ENCODE data around the gene FXN. TPM values are rescaled to one million over a fixed set of nuclear protein-coding genes. Genes with fewer than 3 reads are reported as not detected.
A peak's percentile ranks its signal among the peaks of the same experiment; 100 is the strongest.
"Not testable (repeated sequence)": the region's sequence is repeated elsewhere in the genome, so short reads cannot be mapped to it uniquely, and the experiment has no call there.

The FXN gene
- polyA plus RNA-seq, 2 donors: 3.3 to 10.9 TPM

GRCh38 chr9:69089082-69089481, 53.5 kb downstream of the FXN start:
- H3K4me1 ChIP-seq (ENCODE audit: control insufficient read depth in 2 of 2, insufficient read depth in 2 of 2, low read length in 1 of 2): no peaks in the 10 kb centered on the region
- no peaks in the 10 kb centered on the region for H3K36me3 ChIP-seq (ENCODE audit: control insufficient read depth in 2 of 2, insufficient read depth in 2 of 2, low read length in 1 of 2)
- H3K27ac ChIP-seq (ENCODE audit: low read depth in 2 of 2, low read length in 1 of 2): no peak overlapping the region
- H3K27me3 ChIP-seq (ENCODE audit: control insufficient read depth in 1 of 2, insufficient read depth in 2 of 2, low read length in 2 of 2): no peaks in the 10 kb centered on the region
- no peaks in the 10 kb centered on the region for H3K9me3 ChIP-seq (ENCODE audit: control insufficient read depth in 2 of 2, insufficient read depth in 1 of 2, low read depth in 1 of 2, low read length in 1 of 2)
- WGBS, 2 donors: 87 to 89% methylated on average over 5 of the region's 5 CpGs
- H3K4me3 ChIP-seq (ENCODE audit: low read depth in 1 of 2, low read length in 2 of 2): no peak overlapping the region

- no peak overlapping the region for H3K27ac ChIP-seq (ENCODE audit: low read depth in 2 of 2, low read length in 1 of 2)
- 80 to 88% methylated on average over 9 of the region's 9 CpGs for WGBS, 2 donors
- no peaks in the 10 kb centered on the region for H3K4me1 ChIP-seq (ENCODE audit: control insufficient read depth in 2 of 2, insufficient read depth in 2 of 2, low read length in 1 of 2)
Measured at GRCh38 chr9:69089491-69089890, 53.9 kb downstream of the FXN start.

DNA sequence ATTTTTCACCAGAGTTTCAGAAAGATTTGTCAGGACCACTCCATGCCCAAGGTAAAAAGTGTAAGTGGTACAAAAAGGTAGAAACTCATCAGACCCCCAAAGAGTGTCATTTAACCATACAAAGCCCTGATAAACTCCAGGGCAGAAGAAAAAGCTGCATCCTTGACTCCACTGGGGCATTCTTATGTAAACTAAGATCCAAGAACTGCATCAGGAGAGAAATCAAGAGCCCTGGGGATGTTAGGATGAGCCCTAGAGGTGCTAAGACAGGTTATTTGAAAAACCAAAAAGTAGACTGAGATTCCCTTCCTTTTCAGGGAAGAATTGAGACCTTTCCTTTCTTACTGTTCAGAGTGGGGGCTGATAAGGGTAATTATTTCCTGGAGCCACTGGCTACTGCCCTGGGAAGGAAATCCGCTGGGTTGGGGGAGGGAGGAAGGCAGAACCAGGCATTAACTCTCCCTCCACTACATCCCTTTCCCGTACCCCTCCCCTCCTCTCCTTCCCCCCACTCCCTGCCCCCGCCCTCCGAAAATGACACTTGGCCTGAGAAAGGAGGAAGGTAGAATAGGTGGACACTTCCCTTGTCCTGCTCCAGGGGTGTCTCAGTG, 54.7 kb downstream of the FXN start:
- Histone ChIP-seq H3K27me3 (ENCODE audit: control insufficient read depth in 1 of 2, insufficient read depth in 2 of 2, low read length in 2 of 2) (no peaks in the 10 kb centered on the region), H3K4me3 (ENCODE audit: low read depth in 1 of 2, low read length in 2 of 2) (no peak overlapping the region), H3K9me3 (ENCODE audit: control insufficient read depth in 2 of 2, insufficient read depth in 1 of 2, low read depth in 1 of 2, low read length in 1 of 2) (no peaks in the 10 kb centered on the region), H3K27ac (ENCODE audit: low read depth in 2 of 2, low read length in 1 of 2) (no peak overlapping the region), H3K36me3 (ENCODE audit: control insufficient read depth in 2 of 2, insufficient read depth in 2 of 2, low read length in 1 of 2) (no peaks in the 10 kb centered on the region), H3K4me1 (ENCODE audit: control insufficient read depth in 2 of 2, insufficient read depth in 2 of 2, low read length in 1 of 2) (no peaks in the 10 kb centered on the region)
- 52 to 60% methylated on average over 3 to 4 of the region's 4 CpGs for WGBS, 2 donors

More at GRCh38 chr9:69089491-69089890, 53.9 kb downstream of the FXN start:
- Histone ChIP-seq H3K4me3 (ENCODE audit: low read depth in 1 of 2, low read length in 2 of 2) (no peak overlapping the region), H3K9me3 (ENCODE audit: control insufficient read depth in 2 of 2, insufficient read depth in 1 of 2, low read depth in 1 of 2, low read length in 1 of 2) (no peaks in the 10 kb centered on the region), H3K36me3 (ENCODE audit: control insufficient read depth in 2 of 2, insufficient read depth in 2 of 2, low read length in 1 of 2) (no peaks in the 10 kb centered on the region), H3K27me3 (ENCODE audit: control insufficient read depth in 1 of 2, insufficient read depth in 2 of 2, low read length in 2 of 2) (no peaks in the 10 kb centered on the region)

DNA sequence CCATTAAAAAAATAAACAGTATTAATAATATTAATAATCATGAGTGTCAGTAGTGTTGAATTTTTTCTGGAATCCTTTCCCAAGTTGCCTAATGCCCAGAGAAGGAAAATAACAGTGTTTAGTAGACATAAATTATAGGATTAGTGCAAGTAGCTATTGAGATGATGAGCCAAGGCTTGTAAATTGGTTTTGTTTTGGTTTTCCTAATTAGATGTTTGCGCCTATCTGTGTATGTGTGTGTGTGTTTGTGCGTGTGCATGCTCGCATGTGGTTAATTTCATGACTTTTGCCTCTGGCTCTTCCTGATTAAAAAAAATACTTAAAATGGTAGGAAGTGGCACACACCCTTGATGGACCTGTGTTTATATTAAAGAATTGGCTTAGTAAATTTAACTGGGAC, 55.4 kb downstream of the FXN start:
- no peaks in the 10 kb centered on the region for H3K4me1 ChIP-seq (ENCODE audit: control insufficient read depth in 2 of 2, insufficient read depth in 2 of 2, low read length in 1 of 2)
- 44 to 61% methylated on average over 3 of the region's 3 CpGs for WGBS, 2 donors

GRCh38 chr9:69093471-69094103, 58.0 kb downstream of the FXN start:
- Histone ChIP-seq H3K27ac (ENCODE audit: low read depth in 2 of 2, low read length in 1 of 2) (no peak overlapping the region), H3K27me3 (ENCODE audit: control insufficient read depth in 1 of 2, insufficient read depth in 2 of 2, low read length in 2 of 2) (no peaks in the 10 kb centered on the region), H3K4me3 (ENCODE audit: low read depth in 1 of 2, low read length in 2 of 2) (no peak overlapping the region), H3K4me1 (ENCODE audit: control insufficient read depth in 2 of 2, insufficient read depth in 2 of 2, low read length in 1 of 2) (no peaks in the 10 kb centered on the region), H3K9me3 (ENCODE audit: control insufficient read depth in 2 of 2, insufficient read depth in 1 of 2, low read depth in 1 of 2, low read length in 1 of 2) (no peaks in the 10 kb centered on the region), H3K36me3 (ENCODE audit: control insufficient read depth in 2 of 2, insufficient read depth in 2 of 2, low read length in 1 of 2) (no peaks in the 10 kb centered on the region)
- WGBS, 2 donors: 64 to 94% methylated on average over 7 of the region's 7 CpGs

More for the DNA sequence above, 55.4 kb downstream of the FXN start:
- H3K9me3 ChIP-seq (ENCODE audit: control insufficient read depth in 2 of 2, insufficient read depth in 1 of 2, low read depth in 1 of 2, low read length in 1 of 2): no peaks in the 10 kb centered on the region
- H3K27me3 ChIP-seq (ENCODE audit: control insufficient read depth in 1 of 2, insufficient read depth in 2 of 2, low read length in 2 of 2): no peaks in the 10 kb centered on the region
- H3K27ac ChIP-seq (ENCODE audit: low read depth in 2 of 2, low read length in 1 of 2): no peak overlapping the region
- no peaks in the 10 kb centered on the region for H3K36me3 ChIP-seq (ENCODE audit: control insufficient read depth in 2 of 2, insufficient read depth in 2 of 2, low read length in 1 of 2)
- H3K4me3 ChIP-seq (ENCODE audit: low read depth in 1 of 2, low read length in 2 of 2): no peak overlapping the region

- H3K27me3 ChIP-seq (ENCODE audit: control insufficient read depth in 1 of 2, insufficient read depth in 2 of 2, low read length in 2 of 2); H3K4me3 ChIP-seq (ENCODE audit: low read depth in 1 of 2, low read length in 2 of 2); H3K4me1 ChIP-seq (ENCODE audit: control insufficient read depth in 2 of 2, insufficient read depth in 2 of 2, low read length in 1 of 2); H3K27ac ChIP-seq (ENCODE audit: low read depth in 2 of 2, low read length in 1 of 2); H3K36me3 ChIP-seq (ENCODE audit: control insufficient read depth in 2 of 2, insufficient read depth in 2 of 2, low read length in 1 of 2); H3K9me3 ChIP-seq (ENCODE audit: control insufficient read depth in 2 of 2, insufficient read depth in 1 of 2, low read depth in 1 of 2, low read length in 1 of 2): not testable (repeated sequence)
- 91 to 96% methylated on average over 14 of the region's 14 CpGs for WGBS, 2 donors
Measured at GRCh38 chr9:69094361-69095135, 59.0 kb downstream of the FXN start.

DNA sequence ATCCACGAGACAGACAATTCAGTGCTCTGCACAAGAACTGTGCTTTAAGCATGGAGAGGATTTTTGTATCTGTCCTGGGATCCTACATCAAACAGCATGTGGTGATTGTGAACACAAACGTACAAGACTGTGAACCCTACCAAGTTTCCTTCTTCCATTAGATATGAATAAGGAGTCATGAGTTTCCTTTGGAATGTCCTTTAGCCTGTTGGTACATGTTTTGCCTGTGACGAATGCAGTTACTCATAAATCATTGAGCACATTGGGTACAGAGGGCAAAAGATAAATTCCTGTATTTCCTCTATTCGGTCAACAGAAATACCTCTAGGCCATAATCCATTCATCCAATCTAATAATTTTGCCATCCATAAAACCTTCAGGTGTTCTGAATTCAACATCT, 61.5 kb downstream of the FXN start:
- peaks cover 0 to 1% of the 10 kb centered on the region in 2 donors for H3K4me1 ChIP-seq (ENCODE audit: control insufficient read depth in 2 of 2, insufficient read depth in 2 of 2, low read length in 1 of 2)
- 46 to 53% methylated on average over 4 of the region's 4 CpGs for WGBS, 2 donors
- H3K27ac ChIP-seq (ENCODE audit: low read depth in 2 of 2, low read length in 1 of 2): peak overlapping the region; percentile 46 to 60
- H3K9me3 ChIP-seq (ENCODE audit: control insufficient read depth in 2 of 2, insufficient read depth in 1 of 2, low read depth in 1 of 2, low read length in 1 of 2): no peaks in the 10 kb centered on the region
- H3K36me3 ChIP-seq (ENCODE audit: control insufficient read depth in 2 of 2, insufficient read depth in 2 of 2, low read length in 1 of 2): no peaks in the 10 kb centered on the region
- no peak overlapping the region for H3K4me3 ChIP-seq (ENCODE audit: low read depth in 1 of 2, low read length in 2 of 2)
- H3K27me3 ChIP-seq (ENCODE audit: control insufficient read depth in 1 of 2, insufficient read depth in 2 of 2, low read length in 2 of 2): no peaks in the 10 kb centered on the region

DNA sequence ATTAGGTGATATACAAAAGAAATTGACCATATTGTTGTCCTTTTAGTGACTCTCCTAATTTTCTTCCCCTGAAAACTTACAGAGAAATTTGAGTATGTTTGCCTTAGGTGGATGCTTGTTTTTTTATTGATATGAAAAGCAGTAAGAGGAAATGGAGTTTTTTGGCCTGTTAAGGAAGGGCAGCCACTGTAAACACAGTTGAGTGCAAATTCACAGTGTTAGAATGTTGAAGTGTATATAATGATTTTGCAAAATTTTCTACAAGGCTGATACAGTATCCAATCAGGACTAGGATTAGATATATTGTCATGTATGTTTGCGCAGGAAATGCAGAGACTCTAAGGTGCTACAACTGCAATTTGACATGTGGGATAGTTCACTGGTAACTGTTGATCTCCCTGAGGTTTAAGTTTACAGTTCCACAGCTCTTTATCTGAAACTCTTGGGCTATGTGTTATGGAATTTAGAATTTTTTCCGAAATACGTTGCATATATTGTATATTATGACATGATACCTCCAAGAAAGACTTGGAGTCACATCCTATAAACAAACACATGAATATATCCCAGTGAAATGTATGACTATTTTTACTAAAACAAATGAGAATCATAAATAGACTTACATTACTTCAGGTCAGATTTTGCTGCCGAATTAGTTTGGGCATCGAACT, 62.5 kb downstream of the FXN start:
- Histone ChIP-seq H3K36me3 (ENCODE audit: control insufficient read depth in 2 of 2, insufficient read depth in 2 of 2, low read length in 1 of 2) (no peaks in the 10 kb centered on the region), H3K4me1 (ENCODE audit: control insufficient read depth in 2 of 2, insufficient read depth in 2 of 2, low read length in 1 of 2) (peaks cover 0 to 1% of the 10 kb centered on the region in 2 donors), H3K27me3 (ENCODE audit: control insufficient read depth in 1 of 2, insufficient read depth in 2 of 2, low read length in 2 of 2) (no peaks in the 10 kb centered on the region), H3K4me3 (ENCODE audit: low read depth in 1 of 2, low read length in 2 of 2) (no peak overlapping the region), H3K9me3 (ENCODE audit: control insufficient read depth in 2 of 2, insufficient read depth in 1 of 2, low read depth in 1 of 2, low read length in 1 of 2) (no peaks in the 10 kb centered on the region), H3K27ac (ENCODE audit: low read depth in 2 of 2, low read length in 1 of 2) (peak overlapping the region in 1 of 2 donors; percentile 21)
- whole genome bisulfite sequencing, 2 donors: 94 to 96% methylated on average over 5 of the region's 5 CpGs

DNA sequence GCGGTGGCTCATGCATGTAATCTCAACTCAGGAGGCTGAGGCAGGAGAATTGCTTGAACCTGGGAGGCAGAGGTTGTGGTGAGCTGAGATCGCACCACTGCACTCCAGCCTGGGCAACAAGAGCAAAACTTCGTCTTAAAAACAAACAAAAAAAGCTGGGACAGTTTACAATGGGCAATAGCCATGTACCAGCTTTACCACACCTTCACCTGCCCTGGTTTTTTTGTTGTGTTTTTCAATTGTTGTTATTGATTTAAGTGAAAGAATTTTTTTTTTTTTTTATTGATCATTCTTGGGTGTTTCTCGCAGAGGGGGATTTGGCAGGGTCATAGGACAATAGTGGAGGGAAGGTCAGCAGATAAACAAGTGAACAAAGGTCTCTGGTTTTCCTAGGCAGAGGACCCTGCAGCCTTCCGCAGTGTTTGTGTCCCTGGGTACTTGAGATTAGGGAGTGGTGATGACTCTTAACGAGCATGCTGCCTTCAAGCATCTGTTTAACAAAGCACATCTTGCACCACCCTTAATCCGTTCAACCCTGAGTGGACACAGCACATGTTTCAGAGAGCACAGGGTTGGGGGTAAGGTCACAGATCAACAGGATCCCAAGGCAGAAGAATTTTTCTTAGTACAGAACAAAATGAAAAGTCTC, 67.9 kb downstream of the FXN start:
- not testable (repeated sequence) for H3K27ac ChIP-seq (ENCODE audit: low read depth in 2 of 2, low read length in 1 of 2); H3K4me1 ChIP-seq (ENCODE audit: control insufficient read depth in 2 of 2, insufficient read depth in 2 of 2, low read length in 1 of 2); H3K27me3 ChIP-seq (ENCODE audit: control insufficient read depth in 1 of 2, insufficient read depth in 2 of 2, low read length in 2 of 2); H3K9me3 ChIP-seq (ENCODE audit: control insufficient read depth in 2 of 2, insufficient read depth in 1 of 2, low read depth in 1 of 2, low read length in 1 of 2); H3K4me3 ChIP-seq (ENCODE audit: low read depth in 1 of 2, low read length in 2 of 2); H3K36me3 ChIP-seq (ENCODE audit: control insufficient read depth in 2 of 2, insufficient read depth in 2 of 2, low read length in 1 of 2)
- WGBS, 2 donors: 74 to 95% methylated on average over 4 of the region's 7 CpGs

Data from esophagus (tissue), 2 donors.